HG03571 (cell line): ENCODE data around the gene STX1B.
"Not testable (repeated sequence)": the region's sequence is repeated elsewhere in the genome, so short reads cannot be mapped to it uniquely, and the experiment has no call there.

Experiments used
- ATAC-seq: cut with Tn5 transposase; IDR thresholded peaks from one replicate; pipeline ENCODE4 v1.9.1; 2021; ENCODE audit not compliant: unreplicated experiment

The STX1B gene

GRCh38 chr16:31010585-31011325, at the start of gene STX1B:
Gene STX1B, minus strand, starts transcription at chr16:31010638. Its CDS starts 242 bp downstream, at chr16:31010396.
- ATAC-seq, result no peak

GRCh38 chr16:31055613-31056012, 45.2 kb upstream of the STX1B start:
- ATAC-seq, result no peak

- no peak for ATAC-seq
Measured at GRCh38 chr16:31052114-31052513, 41.7 kb upstream of the STX1B start.

GRCh38 chr16:31050280-31051030, 40.0 kb upstream of the STX1B start:
- ATAC-seq, result no peak

- no peak for ATAC-seq
Measured at GRCh38 chr16:31043898-31044481, 33.6 kb upstream of the STX1B start.

- ATAC-seq, result no peak
Measured at GRCh38 chr16:31043352-31043751, 32.9 kb upstream of the STX1B start.

GRCh38 chr16:31042866-31043265, 32.4 kb upstream of the STX1B start:
- no peak for ATAC-seq

- no peak for ATAC-seq
Measured at GRCh38 chr16:31038993-31039392, 28.6 kb upstream of the STX1B start.

GRCh38 chr16:31036691-31037090, 26.3 kb upstream of the STX1B start:
- ATAC-seq, result no peak

GRCh38 chr16:31033709-31034492, 23.5 kb upstream of the STX1B start:
- ATAC-seq, result peak; percentile 42

GRCh38 chr16:31032736-31033708, 22.6 kb upstream of the STX1B start, which contains the start of gene STX4:
Gene STX4, plus strand, starts transcription at chr16:31033558. Its CDS starts 248 bp downstream, at chr16:31033806.
- peak; percentile 65 for ATAC-seq

- ATAC-seq, result no peak
Measured at GRCh38 chr16:31031276-31031675, 20.8 kb upstream of the STX1B start.

- ATAC-seq, result no peak
Measured at GRCh38 chr16:31029272-31029671, 18.8 kb upstream of the STX1B start.

- no peak for ATAC-seq
Measured at GRCh38 chr16:31025339-31025738, 14.9 kb upstream of the STX1B start.

GRCh38 chr16:31023627-31024226, 13.3 kb upstream of the STX1B start:
- ATAC-seq, result no peak

- ATAC-seq, result no peak
Measured at GRCh38 chr16:31023252-31023602, 12.8 kb upstream of the STX1B start.

GRCh38 chr16:31022544-31023251, 12.3 kb upstream of the STX1B start:
- no peak for ATAC-seq

GRCh38 chr16:31020536-31020935, 10.1 kb upstream of the STX1B start:
- ATAC-seq, result no peak

GRCh38 chr16:31017756-31018155, 7.3 kb upstream of the STX1B start:
- not testable (repeated sequence) for ATAC-seq
